ENCODE results near the gene TMEM150C.

The TMEM150C gene

DNA sequence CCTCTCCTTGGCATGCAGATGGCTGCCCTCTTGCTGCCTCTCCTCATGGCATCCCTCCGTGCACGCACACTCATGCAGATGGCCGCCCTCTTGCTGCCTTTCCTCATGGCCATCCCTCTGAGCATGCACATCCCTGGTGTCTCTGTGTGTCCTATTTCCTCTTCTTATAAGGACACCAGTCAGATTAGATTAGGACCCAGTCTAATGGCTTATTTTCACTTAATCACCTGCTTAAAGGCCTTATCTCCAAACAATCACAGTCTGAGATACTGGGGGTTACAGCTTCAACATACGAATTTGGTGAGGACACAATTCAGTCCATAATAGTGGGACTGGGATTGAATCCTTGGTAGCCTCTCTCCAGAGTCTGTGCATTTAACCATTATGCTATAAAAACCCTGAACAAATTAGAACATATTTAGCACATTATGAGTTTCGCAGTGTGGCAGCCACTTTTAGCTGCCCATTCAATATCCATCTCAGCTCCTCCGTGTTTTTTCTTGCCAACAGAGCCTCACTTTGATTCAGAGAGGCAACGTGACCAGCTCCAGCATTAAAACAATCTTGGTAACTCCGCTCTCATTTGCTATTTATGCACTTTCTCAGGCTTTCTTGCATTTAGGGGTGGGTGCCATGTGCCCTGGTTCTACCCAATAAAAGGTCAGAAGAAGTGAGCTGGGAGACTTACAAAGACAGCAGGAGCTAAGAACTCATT, 26.2 kb upstream of the TMEM150C start:
- DNase-seq (ENCODE audit: low spot score) = no peak
- H3K27ac ChIP-seq = no peak overlapping the region
- no peak overlapping the region for H3K4me3 ChIP-seq
- TF ChIP-seq, protein P1, sequence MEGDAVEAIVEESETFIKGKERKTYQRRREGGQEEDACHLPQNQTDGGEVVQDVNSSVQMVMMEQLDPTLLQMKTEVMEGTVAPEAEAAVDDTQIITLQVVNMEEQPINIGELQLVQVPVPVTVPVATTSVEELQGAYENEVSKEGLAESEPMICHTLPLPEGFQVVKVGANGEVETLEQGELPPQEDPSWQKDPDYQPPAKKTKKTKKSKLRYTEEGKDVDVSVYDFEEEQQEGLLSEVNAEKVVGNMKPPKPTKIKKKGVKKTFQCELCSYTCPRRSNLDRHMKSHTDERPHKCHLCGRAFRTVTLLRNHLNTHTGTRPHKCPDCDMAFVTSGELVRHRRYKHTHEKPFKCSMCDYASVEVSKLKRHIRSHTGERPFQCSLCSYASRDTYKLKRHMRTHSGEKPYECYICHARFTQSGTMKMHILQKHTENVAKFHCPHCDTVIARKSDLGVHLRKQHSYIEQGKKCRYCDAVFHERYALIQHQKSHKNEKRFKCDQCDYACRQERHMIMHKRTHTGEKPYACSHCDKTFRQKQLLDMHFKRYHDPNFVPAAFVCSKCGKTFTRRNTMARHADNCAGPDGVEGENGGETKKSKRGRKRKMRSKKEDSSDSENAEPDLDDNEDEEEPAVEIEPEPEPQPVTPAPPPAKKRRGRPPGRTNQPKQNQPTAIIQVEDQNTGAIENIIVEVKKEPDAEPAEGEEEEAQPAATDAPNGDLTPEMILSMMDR (IDR thresholded peaks at IDR 0.05) = no peak

DNA sequence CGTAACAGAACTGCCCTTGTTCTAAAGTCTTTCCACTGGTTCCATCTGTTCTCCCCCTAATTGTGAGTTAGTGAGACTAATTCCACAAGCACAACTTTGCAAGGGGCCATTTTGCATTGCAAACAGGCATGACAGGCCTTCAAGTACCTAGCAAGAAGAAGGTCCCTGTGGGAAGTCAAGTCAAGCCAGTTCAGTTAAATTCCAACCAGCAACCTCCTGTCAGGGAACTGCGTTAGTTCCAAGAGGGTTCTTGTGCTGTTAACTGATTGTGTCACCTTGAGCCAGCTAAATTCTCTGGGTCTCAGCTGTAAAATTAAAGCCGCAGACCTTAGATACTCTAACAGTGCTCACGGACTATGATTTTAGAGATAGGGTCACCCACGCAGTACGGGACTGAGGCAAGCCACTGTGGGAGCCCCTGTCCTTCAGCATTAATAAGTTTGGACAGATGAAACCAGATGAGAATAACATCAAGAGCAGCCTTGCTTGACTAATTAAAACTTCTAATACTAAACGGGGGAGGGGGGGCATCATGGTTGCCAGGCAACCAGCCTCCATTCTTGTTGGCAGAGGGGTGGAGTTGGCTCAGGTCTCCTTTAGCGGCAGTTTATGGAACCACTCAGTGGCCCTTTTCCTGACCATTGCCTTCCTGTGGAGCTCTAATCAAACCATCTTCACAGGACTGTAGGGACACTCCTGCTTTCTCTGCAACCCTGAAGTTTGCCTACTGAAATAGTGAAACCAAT, 24.1 kb upstream of the TMEM150C start:
- TF ChIP-seq, protein P1 (IDR thresholded peaks at IDR 0.05) = no peak
- no peak overlapping the region for H3K27ac ChIP-seq
- H3K4me3 ChIP-seq = no peak overlapping the region
- DNase-seq (ENCODE audit: low spot score) = no peak

DNA sequence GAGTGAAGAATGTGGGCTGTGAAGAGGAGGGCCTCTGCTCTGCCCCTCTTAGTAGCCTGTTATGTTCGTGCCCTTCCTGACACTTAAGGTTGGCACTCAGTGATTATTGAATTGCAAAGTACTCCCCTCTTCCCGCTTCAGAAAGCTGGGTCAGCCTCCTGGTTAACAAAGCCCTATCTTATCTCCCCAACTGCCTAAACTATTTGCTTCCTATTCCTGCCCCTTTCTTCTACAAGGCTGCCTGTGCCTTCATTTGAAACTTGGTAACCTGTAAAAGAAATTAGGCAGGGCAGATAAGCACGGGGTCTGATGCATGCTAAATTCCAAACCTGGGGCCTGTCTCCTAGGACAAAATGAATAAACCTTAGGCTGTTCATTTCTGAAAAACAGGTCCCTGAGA, 23.1 kb upstream of the TMEM150C start:
- no peak for DNase-seq (ENCODE audit: low spot score)
- TF ChIP-seq, protein P1 (IDR thresholded peaks at IDR 0.05) = no peak
- H3K27ac ChIP-seq = no peak overlapping the region
- no peak overlapping the region for H3K4me3 ChIP-seq

DNA sequence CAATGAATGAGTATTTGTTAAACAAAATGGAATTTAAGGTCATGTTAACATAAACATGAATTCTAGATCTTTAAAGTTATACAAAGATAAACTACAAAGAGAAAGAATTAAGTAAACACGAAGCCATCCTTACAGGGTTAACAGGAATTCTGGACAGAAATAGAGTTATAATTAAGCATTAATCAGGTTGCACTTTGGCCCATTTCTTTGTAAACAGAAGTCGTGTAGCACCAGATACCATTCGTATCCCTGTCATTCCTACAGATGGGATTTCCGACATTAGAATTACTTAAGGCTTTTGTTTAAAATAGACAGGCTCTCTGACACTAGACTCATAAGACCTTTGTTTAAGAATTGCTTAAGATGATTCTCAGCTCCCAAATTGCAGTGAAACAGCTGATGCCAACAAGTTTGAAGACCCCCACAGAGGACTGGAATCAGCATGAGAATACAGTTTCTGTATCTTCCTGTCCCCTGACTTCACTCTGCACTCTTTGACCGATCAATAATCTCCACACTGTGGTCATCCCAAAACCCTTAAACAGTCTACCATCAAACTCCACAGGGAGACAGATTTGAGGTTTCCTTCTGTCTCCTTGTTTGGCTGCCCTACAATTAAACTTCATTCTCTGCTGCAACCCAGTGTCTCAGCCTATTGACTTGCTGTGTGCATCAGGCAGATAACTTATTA, 22.3 kb upstream of the TMEM150C start:
- Histone ChIP-seq H3K27ac (no peak overlapping the region), H3K4me3 (no peak overlapping the region)
- TF ChIP-seq, protein P1 (IDR thresholded peaks at IDR 0.05) = no peak
- DNase-seq (ENCODE audit: low spot score) = no peak

DNA sequence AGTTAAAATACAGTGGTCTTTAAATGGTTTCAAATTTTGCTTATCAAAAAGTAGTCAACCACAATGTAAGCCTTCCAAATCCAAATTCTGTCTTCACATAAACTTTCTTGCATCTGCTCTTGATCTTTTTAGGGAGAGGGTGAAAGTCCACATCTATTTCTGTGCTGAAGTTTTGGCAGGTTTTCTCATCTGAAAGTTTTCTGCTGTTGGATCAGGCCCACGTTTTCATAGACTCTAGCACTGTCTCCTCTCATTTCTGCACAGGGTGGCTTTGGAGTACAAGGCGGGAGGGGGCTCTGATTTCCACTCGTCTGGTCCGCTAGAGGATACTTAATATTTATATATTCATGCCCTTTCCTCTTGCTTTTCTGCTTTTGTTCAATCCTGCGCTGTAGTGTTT, 18.1 kb upstream of the TMEM150C start:
- TF ChIP-seq, protein P1 (IDR thresholded peaks at IDR 0.05) = no peak
- DNase-seq (ENCODE audit: low spot score) = no peak
- no peak overlapping the region for H3K27ac ChIP-seq
- no peak overlapping the region for H3K4me3 ChIP-seq

DNA sequence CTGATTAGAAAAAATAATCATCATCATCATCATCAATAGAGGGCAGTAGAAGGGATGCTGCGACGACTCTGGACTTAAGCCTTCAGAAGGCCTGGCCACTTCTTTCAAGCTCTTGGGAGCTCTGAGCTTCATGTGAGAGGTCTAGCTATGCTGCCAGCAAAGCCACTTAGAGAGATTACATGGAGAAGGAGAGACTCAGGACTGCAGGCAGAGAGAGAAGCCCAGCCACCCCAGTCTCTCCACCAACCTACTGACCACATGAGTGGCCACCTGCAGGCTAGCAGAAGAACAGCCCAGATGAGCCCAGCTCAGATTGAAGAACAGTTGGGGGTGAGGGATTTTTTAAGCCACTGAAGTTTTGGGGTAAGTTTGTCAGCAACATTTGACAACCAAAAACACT, 17.1 kb upstream of the TMEM150C start:
- Histone ChIP-seq H3K27ac (no peak overlapping the region), H3K4me3 (no peak overlapping the region)
- no peak for DNase-seq (ENCODE audit: low spot score)
- TF ChIP-seq, protein P1 (IDR thresholded peaks at IDR 0.05) = no peak

Measured in coronary artery (tissue), 2 donors.